ENCODE results near the gene FAM209B.

DNA sequence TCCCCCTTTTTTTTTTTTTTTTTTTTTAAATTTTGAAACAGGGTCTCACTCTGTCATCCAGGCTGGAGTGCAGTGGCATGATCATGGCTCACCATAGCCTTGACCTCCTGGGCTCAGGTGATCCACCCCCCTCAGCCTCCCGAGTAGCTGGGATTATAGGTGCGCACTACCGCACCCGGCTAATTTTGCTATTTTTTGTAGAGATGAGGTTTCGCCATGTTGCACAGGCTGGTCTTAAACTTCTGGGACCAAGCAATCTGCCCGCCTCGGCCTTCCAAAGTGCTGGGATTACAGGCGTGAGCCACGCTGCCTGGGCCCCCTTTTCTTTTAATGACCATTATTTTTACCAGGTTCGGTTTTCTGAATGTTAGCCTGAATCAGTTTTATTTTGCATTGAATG is 13.5 kb upstream of the FAM209B start:
- TF ChIP-seq CTCF (IDR thresholded peaks at IDR 0.05) (no peak), EP300 (IDR thresholded peaks at IDR 0.05) (no peak), POLR2A (IDR thresholded peaks at IDR 0.05) (no peak)
